Left hindlimb (tissue), 1 donor: ENCODE data around the gene TSPY3.
"Not testable (repeated sequence)": the region's sequence is repeated elsewhere in the genome, so short reads cannot be mapped to it uniquely, and the experiment has no call there.

Source experiments
- DNase-seq: peaks from one replicate; pipeline ENCODE4 v3.0.0-alpha.2; 2018

The TSPY3 gene, protein sequence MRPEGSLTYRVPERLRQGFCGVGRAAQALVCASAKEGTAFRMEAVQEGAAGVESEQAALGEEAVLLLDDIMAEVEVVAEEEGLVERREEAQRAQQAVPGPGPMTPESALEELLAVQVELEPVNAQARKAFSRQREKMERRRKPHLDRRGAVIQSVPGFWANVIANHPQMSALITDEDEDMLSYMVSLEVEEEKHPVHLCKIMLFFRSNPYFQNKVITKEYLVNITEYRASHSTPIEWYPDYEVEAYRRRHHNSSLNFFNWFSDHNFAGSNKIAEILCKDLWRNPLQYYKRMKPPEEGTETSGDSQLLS

DNA sequence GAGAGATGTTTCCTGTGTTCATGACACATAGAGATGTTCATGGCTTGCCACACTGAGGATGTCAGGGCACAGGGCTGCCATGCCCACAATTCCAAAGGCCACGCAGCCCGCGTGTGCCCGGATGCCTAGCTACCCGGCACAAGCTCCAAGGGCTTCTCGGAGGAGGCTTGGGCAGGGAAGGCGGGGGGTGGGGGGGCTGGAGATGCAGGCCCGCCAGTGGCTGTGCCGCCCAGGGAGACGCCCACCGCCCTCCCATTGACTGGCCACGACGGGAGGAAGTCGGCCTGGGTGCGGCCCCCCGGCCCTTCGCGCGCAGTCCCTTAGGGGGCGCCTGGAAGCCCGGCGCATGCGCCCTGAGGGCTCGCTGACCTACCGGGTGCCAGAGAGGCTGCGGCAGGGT, at the start of gene TSPY3:
TSPY3 (plus strand) TSS at position 301 of the 400 bp plus-strand sequence; CDS start at position 347, 46 bp downstream.
- DNase-seq = not testable (repeated sequence)

DNA sequence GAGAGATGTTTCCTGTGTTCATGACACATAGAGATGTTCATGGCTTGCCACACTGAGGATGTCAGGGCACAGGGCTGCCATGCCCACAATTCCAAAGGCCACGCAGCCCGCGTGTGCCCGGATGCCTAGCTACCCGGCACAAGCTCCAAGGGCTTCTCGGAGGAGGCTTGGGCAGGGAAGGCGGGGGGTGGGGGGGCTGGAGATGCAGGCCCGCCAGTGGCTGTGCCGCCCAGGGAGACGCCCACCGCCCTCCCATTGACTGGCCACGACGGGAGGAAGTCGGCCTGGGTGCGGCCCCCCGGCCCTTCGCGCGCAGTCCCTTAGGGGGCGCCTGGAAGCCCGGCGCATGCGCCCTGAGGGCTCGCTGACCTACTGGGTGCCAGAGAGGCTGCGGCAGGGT, 40.7 kb upstream of the TSPY3 start, which contains the start of gene TSPY8:
TSPY8 (plus strand) TSS at position 301 of the 400 bp plus-strand sequence; CDS start at position 347, 46 bp downstream.
- not testable (repeated sequence) for DNase-seq

DNA sequence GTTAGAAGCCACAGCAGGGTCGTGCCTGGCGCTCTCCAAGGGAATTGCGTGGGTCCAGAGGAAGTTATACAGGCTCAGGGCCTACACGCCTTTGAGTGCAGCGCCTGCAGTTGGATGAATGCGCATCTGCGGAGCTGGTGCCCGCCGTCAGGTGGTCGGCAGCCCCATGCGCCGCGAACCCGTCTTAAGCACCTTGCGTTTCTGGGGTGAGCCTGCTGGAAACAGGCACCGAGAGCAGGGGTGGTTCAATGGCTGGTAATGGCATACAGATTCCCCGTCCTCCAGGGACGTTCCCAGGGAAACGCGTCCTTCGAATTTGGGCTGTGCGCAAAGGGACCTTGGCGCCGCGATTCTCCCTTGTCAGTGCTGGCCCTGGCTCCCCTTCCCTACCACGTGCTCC, 1.7 kb upstream of the TSPY3 start:
- DNase-seq = not testable (repeated sequence)
